HepG2 (cell line): Measurements from ENCODE around the gene CYSRT1. TPM values are rescaled to one million over a fixed set of nuclear protein-coding genes. Genes with fewer than 3 reads are reported as not detected.

Source experiments
- CBX5 ChIP-seq: sonication (generic); formaldehyde crosslinking; IDR thresholded peaks from 2 replicates; pipeline ENCODE4 v1.4.0; 2020; ENCODE audit warnings: missing genetic modification reagents, borderline replicate concordance
- FOXC1 ChIP-seq: sonication (generic); formaldehyde crosslinking; IDR thresholded peaks from 2 replicates; pipeline ENCODE4 v1.8.0; 2022; ENCODE audit warnings: mild to moderate bottlenecking, missing genetic modification reagents, borderline replicate concordance
- KDM5A ChIP-seq: fragments of 200-600 bp; sonication (generic); IDR thresholded peaks from 2 replicates; pipeline ENCODE4 v1.7.0; 2018; ENCODE audit warnings: antibody characterized with exemption, mild to moderate bottlenecking, low read length, borderline replicate concordance
- LCORL ChIP-seq, 2 experiments: fragments of 450-650 bp in 1 of 2; sonication (generic) in 1 of 2; formaldehyde crosslinking in 1 of 2; IDR thresholded peaks; 2 replicates each; pipeline versions ENCODE4 v1.5.0 to v1.6.1; 2017 to 2020; ENCODE audit warnings: antibody characterized with exemption in 1 of 2, missing genetic modification reagents in 1 of 2
- MAFK ChIP-seq, 2 experiments: IDR thresholded peaks in 1 of 2; conservative IDR thresholded peaks in 1 of 2; 2 replicates each; pipeline ENCODE4 v1.6.1; 2011; ENCODE audit warnings: improper control_type of control experiment in 2 of 2, low read length in 2 of 2
- MLXIP ChIP-seq: sonication (generic); formaldehyde crosslinking; IDR thresholded peaks from 2 replicates; pipeline ENCODE4 v1.9.0; 2021; ENCODE audit warnings: missing genetic modification reagents, borderline replicate concordance
- MXD1 ChIP-seq: sonication (generic); formaldehyde crosslinking; IDR thresholded peaks from 2 replicates; pipeline ENCODE4 v1.4.0; 2020; ENCODE audit warnings: mild to moderate bottlenecking, missing genetic modification reagents
- MXD3 ChIP-seq: IDR thresholded peaks from 2 replicates; pipeline ENCODE4 v1.6.1; 2016; ENCODE audit warnings: mild to moderate bottlenecking, missing biosample characterization, missing genetic modification reagents
- REST ChIP-seq, 2 experiments: IDR thresholded peaks; 2 replicates each; pipeline ENCODE4 v1.6.1; 2011 to 2012; ENCODE audit warnings: low read length in 2 of 2, borderline replicate concordance in 1 of 2, low read depth in 1 of 2, mild to moderate bottlenecking in 1 of 2, moderate library complexity in 1 of 2
- SRSF1 ChIP-seq: fragments of 200-400 bp; formaldehyde crosslinking; optimal IDR thresholded peaks from 2 replicates; pipeline ENCODE3; 2017; ENCODE audit warnings: mild to moderate bottlenecking, low read depth, low read length, moderate library complexity
- YEATS4 ChIP-seq: sonication (generic); formaldehyde crosslinking; IDR thresholded peaks from 2 replicates; pipeline ENCODE4 v1.4.0; 2020; ENCODE audit warnings: missing genetic modification reagents, borderline replicate concordance
- ZNF7 ChIP-seq: IDR thresholded peaks from 2 replicates; pipeline ENCODE4 v1.6.1; 2016; ENCODE audit warnings: missing biosample characterization, missing genetic modification reagents
- ZNF879 ChIP-seq: sonication (generic); formaldehyde crosslinking; IDR thresholded peaks from 2 replicates; pipeline ENCODE4 v1.8.1; 2023; ENCODE audit warnings: missing genetic modification reagents
- polyA plus RNA-seq, 8 experiments: library from polyadenylated mRNA; depleted of rRNA in 3 of 8; stranded (reverse) in 7 of 8; unstranded in 1 of 8; fragments of >200 nt; fragmentation: Illumina TruSeq in 4 of 8; extraction: Trizol in 4 of 8; gene quantifications; 2 replicates each; pipeline versions ENCODE4 v1.2.1 to v1.2.3, GENCODE V29; 2011 to 2016; ENCODE audit warnings: low read depth in 4 of 8, missing spikeins in 1 of 8, mixed read lengths in 1 of 8; ENCODE audit not compliant: insufficient read depth in 1 of 8
- total RNA-seq, 5 experiments: library from RNA; depleted of rRNA; stranded (reverse); fragments of >200 nt; fragmentation: Illumina TruSeq; extraction: Trizol; gene quantifications; 2 replicates each; pipeline ENCODE4 v1.2.3, GENCODE V29; 2016; ENCODE audit warnings: low read depth in 1 of 5
- TF ChIP-seq, protein P1 (sequence below): sonication (generic); formaldehyde crosslinking; IDR thresholded peaks from 2 replicates; pipeline ENCODE4 v1.4.0; 2020; ENCODE audit warnings: missing genetic modification reagents, borderline replicate concordance
- TF ChIP-seq, protein P2 (sequence below): sonication (generic); formaldehyde crosslinking; conservative IDR thresholded peaks from 2 replicates; pipeline ENCODE4 v1.5.0; 2020; ENCODE audit warnings: missing genetic modification reagents
- TF ChIP-seq, protein P3 (sequence below): IDR thresholded peaks from 2 replicates; pipeline ENCODE4 v1.6.1; 2016; ENCODE audit warnings: missing compliant biosample characterization, missing genetic modification reagents, borderline replicate concordance

Gene CYSRT1
- total and polyA plus RNA-seq, 2 of the 13 experiments (the other 11 are each of a cell fraction or from before 2014, with no cell fraction given), result 1.5 to 2.1 TPM

- no peak for TF ChIP-seq REST (IDR thresholded peaks at IDR 0.05; ENCODE audit: borderline replicate concordance in 1 of 2, low read depth in 1 of 2, low read length in 2 of 2)
- 0 out of 2 replicates have a peak, but pooled peaks have one; percentile 60 for TF ChIP-seq MLXIP
- no peak for TF ChIP-seq MAFK (conservative IDR thresholded peaks at IDR 0.05 in 1 of 2, IDR thresholded peaks at IDR 0.05 in 1 of 2; ENCODE audit: low read length in 2 of 2)
- TF ChIP-seq SRSF1, result peak; percentile 69
- TF ChIP-seq, protein P1, sequence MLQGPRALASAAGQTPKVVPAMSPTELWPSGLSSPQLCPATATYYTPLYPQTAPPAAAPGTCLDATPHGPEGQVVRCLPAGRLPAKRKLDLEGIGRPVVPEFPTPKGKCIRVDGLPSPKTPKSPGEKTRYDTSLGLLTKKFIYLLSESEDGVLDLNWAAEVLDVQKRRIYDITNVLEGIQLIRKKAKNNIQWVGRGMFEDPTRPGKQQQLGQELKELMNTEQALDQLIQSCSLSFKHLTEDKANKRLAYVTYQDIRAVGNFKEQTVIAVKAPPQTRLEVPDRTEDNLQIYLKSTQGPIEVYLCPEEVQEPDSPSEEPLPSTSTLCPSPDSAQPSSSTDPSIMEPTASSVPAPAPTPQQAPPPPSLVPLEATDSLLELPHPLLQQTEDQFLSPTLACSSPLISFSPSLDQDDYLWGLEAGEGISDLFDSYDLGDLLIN, result 0 out of 2 replicates have a peak, but pooled peaks have one; percentile 46
- TF ChIP-seq MXD3 (CRISPR knock-in tag), result peak; percentile 86
- TF ChIP-seq ZNF879 (CRISPR knock-in tag), result 0 out of 2 replicates have a peak, but pooled peaks have one; percentile 47
- TF ChIP-seq CBX5, result no peak
- 0 out of 2 replicates have a peak, but pooled peaks have one; percentile 36 for TF ChIP-seq KDM5A
- no peak for TF ChIP-seq LCORL (IDR thresholded peaks at IDR 0.05)
- peak; percentile 59; the same call in 1 of the 2 replicates for TF ChIP-seq LCORL (CRISPR knock-in tag; IDR thresholded peaks at IDR 0.05)
- TF ChIP-seq YEATS4, result peak; percentile 93
- TF ChIP-seq, protein P2, sequence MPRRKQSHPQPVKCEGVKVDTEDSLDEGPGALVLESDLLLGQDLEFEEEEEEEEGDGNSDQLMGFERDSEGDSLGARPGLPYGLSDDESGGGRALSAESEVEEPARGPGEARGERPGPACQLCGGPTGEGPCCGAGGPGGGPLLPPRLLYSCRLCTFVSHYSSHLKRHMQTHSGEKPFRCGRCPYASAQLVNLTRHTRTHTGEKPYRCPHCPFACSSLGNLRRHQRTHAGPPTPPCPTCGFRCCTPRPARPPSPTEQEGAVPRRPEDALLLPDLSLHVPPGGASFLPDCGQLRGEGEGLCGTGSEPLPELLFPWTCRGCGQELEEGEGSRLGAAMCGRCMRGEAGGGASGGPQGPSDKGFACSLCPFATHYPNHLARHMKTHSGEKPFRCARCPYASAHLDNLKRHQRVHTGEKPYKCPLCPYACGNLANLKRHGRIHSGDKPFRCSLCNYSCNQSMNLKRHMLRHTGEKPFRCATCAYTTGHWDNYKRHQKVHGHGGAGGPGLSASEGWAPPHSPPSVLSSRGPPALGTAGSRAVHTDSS, result no peak
- no peak for TF ChIP-seq ZNF7
- peak; percentile 80 for TF ChIP-seq FOXC1 (CRISPR knock-in tag)
- TF ChIP-seq MXD1 (CRISPR knock-in tag), result peak; percentile 92
- TF ChIP-seq, protein P3, sequence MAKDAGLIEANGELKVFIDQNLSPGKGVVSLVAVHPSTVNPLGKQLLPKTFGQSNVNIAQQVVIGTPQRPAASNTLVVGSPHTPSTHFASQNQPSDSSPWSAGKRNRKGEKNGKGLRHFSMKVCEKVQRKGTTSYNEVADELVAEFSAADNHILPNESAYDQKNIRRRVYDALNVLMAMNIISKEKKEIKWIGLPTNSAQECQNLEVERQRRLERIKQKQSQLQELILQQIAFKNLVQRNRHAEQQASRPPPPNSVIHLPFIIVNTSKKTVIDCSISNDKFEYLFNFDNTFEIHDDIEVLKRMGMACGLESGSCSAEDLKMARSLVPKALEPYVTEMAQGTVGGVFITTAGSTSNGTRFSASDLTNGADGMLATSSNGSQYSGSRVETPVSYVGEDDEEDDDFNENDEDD (CRISPR knock-in tag), result peak; percentile 84
These were observed 15.4 kb downstream of the CYSRT1 start (continued) for GRCh38 chr9:137240318-137240840.
